Thoracic aorta (tissue), 2 donors: Measurements from ENCODE around the gene NBPF4. TPM values are rescaled to one million over a fixed set of nuclear protein-coding genes. Genes with fewer than 3 reads are reported as not detected.
"Not testable (repeated sequence)": the region's sequence is repeated elsewhere in the genome, so short reads cannot be mapped to it uniquely, and the experiment has no call there.

Source experiments
- ATAC-seq: fragments of 150-250 bp; one replicate; pipeline ENCODE4 v1.8.0; 2017; ENCODE audit warnings: low read depth; ENCODE audit not compliant: insufficient number of reproducible peaks, low FRiP score
- DNase-seq: peaks from one replicate; pipeline ENCODE4 v3.0.0-alpha.2; 2020; ENCODE audit warnings: low spot score
- H3K27ac ChIP-seq, 2 donors: fragments of 200-600 bp; sonication (generic); 1 replicate in 1 of 2; 2 replicates in 1 of 2; pipeline ENCODE4 v1.5.1; 2016; ENCODE audit warnings: mild to moderate bottlenecking in 2 of 2, moderate library complexity in 2 of 2
- H3K27me3 ChIP-seq: fragments of 200-600 bp; sonication (generic); replicated peaks from 2 replicates; pipeline ENCODE4 v1.6.0; 2016; ENCODE audit warnings: mild to moderate bottlenecking; ENCODE audit not compliant: insufficient read depth
- H3K36me3 ChIP-seq: fragments of 200-600 bp; sonication (generic); one replicate; pipeline ENCODE4 v1.5.1; 2016
- H3K4me1 ChIP-seq, 2 donors: fragments of 200-600 bp; sonication (generic); 1 replicate in 1 of 2; 2 replicates in 1 of 2; pipeline versions ENCODE4 v1.5.1 to v1.6.0; 2016; ENCODE audit warnings: low read depth in 2 of 2, mild to moderate bottlenecking in 1 of 2; ENCODE audit not compliant: control insufficient read depth in 1 of 2
- H3K4me3 ChIP-seq: fragments of 200-600 bp; sonication (generic); 2 replicates; pipeline ENCODE4 v1.5.1; 2016; ENCODE audit warnings: mild to moderate bottlenecking
- H3K9me3 ChIP-seq: fragments of 200-600 bp; sonication (generic); 2 replicates; pipeline ENCODE4 v1.5.1; 2016
- total RNA-seq, 2 donors: library from RNA; depleted of rRNA; stranded (reverse); fragments of >200 nt; gene quantifications; one replicate each; pipeline versions ENCODE4 v1.1.0 to v1.2.3, GENCODE V29; 2016

The NBPF4 gene
- total RNA-seq: not detected

GRCh38 chr1:108243976-108244375 is at the start of gene NBPF4:
TSS of gene NBPF4 (minus strand) at chr1:108244076. CDS start at chr1:108243761, 315 bp downstream.
- not testable (repeated sequence) for H3K36me3 ChIP-seq, H3K27ac ChIP-seq, H3K4me1 ChIP-seq, H3K4me3 ChIP-seq, H3K9me3 ChIP-seq, ATAC-seq, DNase-seq, H3K27me3 ChIP-seq

- not testable (repeated sequence) for H3K4me3 ChIP-seq, H3K9me3 ChIP-seq, H3K27ac ChIP-seq, H3K36me3 ChIP-seq, ATAC-seq, H3K27me3 ChIP-seq, H3K4me1 ChIP-seq, DNase-seq
These were observed 38.8 kb upstream of the NBPF4 start for GRCh38 chr1:108282528-108283257.

- H3K4me3 ChIP-seq, H3K27ac ChIP-seq, ATAC-seq, H3K4me1 ChIP-seq, H3K27me3 ChIP-seq, DNase-seq, H3K36me3 ChIP-seq, H3K9me3 ChIP-seq: not testable (repeated sequence)
These were observed 28.8 kb upstream of the NBPF4 start for GRCh38 chr1:108272485-108273327.

- not testable (repeated sequence) for H3K4me1 ChIP-seq, H3K36me3 ChIP-seq, H3K4me3 ChIP-seq, H3K27ac ChIP-seq, DNase-seq, ATAC-seq, H3K27me3 ChIP-seq, H3K9me3 ChIP-seq
These were observed 23.2 kb upstream of the NBPF4 start for GRCh38 chr1:108267097-108267496.

GRCh38 chr1:108261967-108262366 is 18.1 kb upstream of the NBPF4 start:
- not testable (repeated sequence) for ATAC-seq, H3K27me3 ChIP-seq, H3K4me3 ChIP-seq, H3K9me3 ChIP-seq, H3K27ac ChIP-seq, H3K4me1 ChIP-seq, H3K36me3 ChIP-seq, DNase-seq

- H3K27ac ChIP-seq, H3K4me3 ChIP-seq, H3K36me3 ChIP-seq, H3K9me3 ChIP-seq, H3K27me3 ChIP-seq, H3K4me1 ChIP-seq, DNase-seq, ATAC-seq: not testable (repeated sequence)
These were observed 17.6 kb upstream of the NBPF4 start for GRCh38 chr1:108261519-108261918.

GRCh38 chr1:108260578-108261259 is 16.8 kb upstream of the NBPF4 start:
- not testable (repeated sequence) for H3K36me3 ChIP-seq, H3K4me1 ChIP-seq, H3K4me3 ChIP-seq, H3K27me3 ChIP-seq, ATAC-seq, H3K9me3 ChIP-seq, DNase-seq, H3K27ac ChIP-seq

GRCh38 chr1:108255426-108255825 is 11.6 kb upstream of the NBPF4 start:
- not testable (repeated sequence) for H3K9me3 ChIP-seq, H3K36me3 ChIP-seq, H3K4me3 ChIP-seq, H3K4me1 ChIP-seq, ATAC-seq, DNase-seq, H3K27ac ChIP-seq, H3K27me3 ChIP-seq

- not testable (repeated sequence) for ATAC-seq, H3K27me3 ChIP-seq, H3K36me3 ChIP-seq, H3K4me3 ChIP-seq, H3K27ac ChIP-seq, DNase-seq, H3K4me1 ChIP-seq, H3K9me3 ChIP-seq
These were observed 4.5 kb downstream of the NBPF4 start for GRCh38 chr1:108239426-108239825.

GRCh38 chr1:108235308-108235707 is 8.6 kb downstream of the NBPF4 start:
- H3K36me3 ChIP-seq, H3K9me3 ChIP-seq, H3K27me3 ChIP-seq, H3K4me3 ChIP-seq, DNase-seq, H3K4me1 ChIP-seq, ATAC-seq, H3K27ac ChIP-seq: not testable (repeated sequence)

- not testable (repeated sequence) for H3K4me1 ChIP-seq, DNase-seq, H3K4me3 ChIP-seq, ATAC-seq, H3K36me3 ChIP-seq, H3K27ac ChIP-seq, H3K27me3 ChIP-seq, H3K9me3 ChIP-seq
These were observed 11.7 kb downstream of the NBPF4 start for GRCh38 chr1:108232183-108232582.

- H3K27ac ChIP-seq, H3K36me3 ChIP-seq, H3K4me3 ChIP-seq, ATAC-seq, H3K4me1 ChIP-seq, H3K9me3 ChIP-seq, DNase-seq, H3K27me3 ChIP-seq: not testable (repeated sequence)
These were observed 13.9 kb downstream of the NBPF4 start for GRCh38 chr1:108229976-108230375.
